Parathyroid adenoma (tissue), 2 donors: ENCODE results near the gene BIN1.

ENCODE experiments used
- H2AFZ ChIP-seq: fragments of 300-600 bp; sonication (generic); one replicate; pipeline ENCODE4 v1.7.0; 2017; ENCODE audit warnings: antibody characterized with exemption, mild to moderate bottlenecking
- H3K27ac ChIP-seq: fragments of 300-600 bp; sonication (generic); one replicate; pipeline ENCODE4 v1.7.0; 2017
- H3K27me3 ChIP-seq: fragments of 300-600 bp; sonication (generic); one replicate; pipeline ENCODE4 v1.7.0; 2017; ENCODE audit warnings: low read length; ENCODE audit not compliant: control insufficient read depth, insufficient read depth
- H3K36me3 ChIP-seq: fragments of 300-600 bp; sonication (generic); one replicate; pipeline ENCODE4 v1.7.0; 2017; ENCODE audit warnings: low read length; ENCODE audit not compliant: control insufficient read depth, insufficient read depth
- H3K4me1 ChIP-seq: fragments of 300-600 bp; sonication (generic); one replicate; pipeline ENCODE4 v1.7.0; 2017; ENCODE audit warnings: control low read depth
- H3K4me2 ChIP-seq: fragments of 300-600 bp; sonication (generic); one replicate; pipeline ENCODE4 v1.7.0; 2017; ENCODE audit warnings: low read length
- H3K4me3 ChIP-seq: fragments of 300-600 bp; sonication (generic); one replicate; pipeline ENCODE4 v1.7.0; 2017; ENCODE audit warnings: low read depth, low read length
- H3K79me2 ChIP-seq: fragments of 300-600 bp; sonication (generic); one replicate; pipeline ENCODE4 v1.7.0; 2017; ENCODE audit warnings: control low read depth
- H3K9ac ChIP-seq: fragments of 300-600 bp; sonication (generic); one replicate; pipeline ENCODE4 v1.7.0; 2017; ENCODE audit warnings: mild to moderate bottlenecking
- H3K9me3 ChIP-seq: fragments of 300-600 bp; sonication (generic); one replicate; pipeline ENCODE4 v1.7.0; 2017; ENCODE audit warnings: low read length; ENCODE audit not compliant: control insufficient read depth
- CTCF ChIP-seq: fragments of 300-600 bp; sonication (generic); IDR thresholded peaks from one replicate; pipeline ENCODE4 v1.7.0; 2017; ENCODE audit warnings: antibody characterized with exemption, mild to moderate bottlenecking
- donor health status: primary hyperparathyroidism.

The BIN1 gene

GRCh38 chr2:127049927-127050802, 56.8 kb downstream of the BIN1 start:
- Histone ChIP-seq H3K4me3 (no peak overlapping the region), H3K9ac (no peak overlapping the region), H3K9me3 (no peaks in the 10 kb centered on the region), H3K27me3 (no peaks in the 10 kb centered on the region), H3K36me3 (no peaks in the 10 kb centered on the region), H3K4me2 (no peak overlapping the region), H3K27ac (no peak overlapping the region), H2AFZ (no peak overlapping the region), H3K79me2 (no peaks in the 10 kb centered on the region), H3K4me1 (no peaks in the 10 kb centered on the region)
- peak; percentile 91 for TF ChIP-seq CTCF

- Histone ChIP-seq H3K27me3 (no peaks in the 10 kb centered on the region), H3K36me3 (no peaks in the 10 kb centered on the region), H3K27ac (no peak overlapping the region), H3K4me1 (no peaks in the 10 kb centered on the region), H2AFZ (no peak overlapping the region), H3K4me2 (no peak overlapping the region), H3K4me3 (no peak overlapping the region), H3K79me2 (no peaks in the 10 kb centered on the region), H3K9me3 (no peaks in the 10 kb centered on the region), H3K9ac (no peak overlapping the region)
- no peak for TF ChIP-seq CTCF
Measured at GRCh38 chr2:127048969-127049897, 57.7 kb downstream of the BIN1 start.

- Histone ChIP-seq H3K36me3 (no peaks in the 10 kb centered on the region), H3K9ac (no peak overlapping the region), H2AFZ (no peak overlapping the region), H3K27ac (no peak overlapping the region), H3K79me2 (no peaks in the 10 kb centered on the region), H3K4me2 (no peak overlapping the region), H3K9me3 (no peaks in the 10 kb centered on the region), H3K4me1 (no peaks in the 10 kb centered on the region), H3K4me3 (no peak overlapping the region), H3K27me3 (no peaks in the 10 kb centered on the region)
- TF ChIP-seq CTCF: no peak
Measured at GRCh38 chr2:127048618-127048935, 58.4 kb downstream of the BIN1 start.

- TF ChIP-seq CTCF: no peak
- no peak overlapping the region for H2AFZ ChIP-seq
Measured at GRCh38 chr2:127047716-127048617, 59.0 kb downstream of the BIN1 start.

More at GRCh38 chr2:127047716-127048617, 59.0 kb downstream of the BIN1 start:
- no peaks in the 10 kb centered on the region for H3K4me1 ChIP-seq
- H3K27me3 ChIP-seq: no peaks in the 10 kb centered on the region
- no peaks in the 10 kb centered on the region for H3K36me3 ChIP-seq
- no peak overlapping the region for H3K4me3 ChIP-seq
- H3K79me2 ChIP-seq: no peaks in the 10 kb centered on the region
- H3K27ac ChIP-seq: no peak overlapping the region
- H3K9ac ChIP-seq: no peak overlapping the region
- no peak overlapping the region for H3K4me2 ChIP-seq
- H3K9me3 ChIP-seq: no peaks in the 10 kb centered on the region
